GM12878 (cell line): Measurements from ENCODE around the gene ATP5F1B. TPM values are rescaled to one million over a fixed set of nuclear protein-coding genes. Genes with fewer than 3 reads are reported as not detected.

Experiments used
- ATAC-seq: fragments of 200-7000 bp; cut with Tn5 transposase; 3 replicates; pipeline ENCODE4 v1.9.1; 2020; ENCODE audit warnings: mild to moderate bottlenecking, moderate library complexity
- BruUV-seq: library from RNA; stranded (reverse); fragments of 400-500 nt; replicated peaks from 2 replicates; lab custom pipeline; 2021; lab: Mats Ljungman, UMichigan
- CTCF ChIA-PET: fragments of 300-600 bp; sonication (Branson Sonifier 250); formaldehyde crosslinking; extraction: SDS; loops from one replicate; lab custom pipeline; 2021; ENCODE audit warnings: inconsistent platforms; lab: Yijun Ruan, JAX
- POLR2A ChIA-PET: fragments of 350-600 bp; formaldehyde crosslinking; extraction: SDS; loops from one replicate; lab custom pipeline; 2021; ENCODE audit warnings: inconsistent platforms; lab: Charles Lee
- RAD21 ChIA-PET: fragments of 300-600 bp; sonication (Branson Sonifier 250); formaldehyde crosslinking; loops from one replicate; lab custom pipeline; 2023; ENCODE audit warnings: antibody characterized with exemption; ENCODE audit not compliant: unreplicated experiment; lab: Charles Lee
- SMC1A ChIA-PET: fragments of 300-600 bp; sonication (Branson Sonifier 250); formaldehyde crosslinking; loops from one replicate; lab custom pipeline; 2023; ENCODE audit not compliant: unreplicated experiment, uncharacterized antibody; lab: Charles Lee
- DNase-seq: peaks from one replicate; pipeline ENCODE4 v3.0.0-alpha.2; 2011; ENCODE audit warnings: low read depth, low spot score
- FAIRE-seq: peaks from 3 replicates; lab custom pipeline; 2011; peaks lifted over from hg19 to GRCh38; lab: Jason Lieb, UNC
- H2AFZ ChIP-seq: 2 replicates; pipeline ENCODE4 v1.6.0; 2011; ENCODE audit warnings: low read depth, low read length, control low read depth; ENCODE audit not compliant: control insufficient read depth
- H3K27ac ChIP-seq: 2 replicates; pipeline ENCODE4 v1.5.1; 2011; ENCODE audit warnings: control low read depth; ENCODE audit not compliant: control insufficient read depth, insufficient read depth
- H3K27me3 ChIP-seq, 2 experiments: replicated peaks in 1 of 2; 2 replicates each; pipeline versions ENCODE4 v1.6.0 to v1.6.1; 2011; ENCODE audit warnings: low read length in 1 of 2; ENCODE audit not compliant: control insufficient read depth in 2 of 2, insufficient read depth in 2 of 2
- H3K36me3 ChIP-seq, 2 experiments: 2 replicates each; pipeline ENCODE4 v1.5.1; 2011; ENCODE audit warnings: low read length in 1 of 2; ENCODE audit not compliant: control insufficient read depth in 2 of 2, insufficient read depth in 2 of 2
- H3K4me1 ChIP-seq: 2 replicates; pipeline ENCODE4 v1.6.1; 2011; ENCODE audit warnings: mild to moderate bottlenecking, low read length, moderate library complexity, mixed read lengths; ENCODE audit not compliant: control insufficient read depth, insufficient read depth
- H3K4me2 ChIP-seq: 2 replicates; pipeline ENCODE4 v1.6.0; 2011; ENCODE audit warnings: control low read depth; ENCODE audit not compliant: control insufficient read depth, insufficient read depth
- H3K4me3 ChIP-seq: fragments of 200-600 bp; sonication (generic); 2 replicates; pipeline ENCODE4 v1.5.1; 2016
- H3K79me2 ChIP-seq: 2 replicates; pipeline ENCODE4 v1.6.0; 2011; ENCODE audit warnings: low read length; ENCODE audit not compliant: control insufficient read depth, insufficient read depth
- H3K9ac ChIP-seq: 2 replicates; pipeline ENCODE4 v1.8.0; 2011; ENCODE audit warnings: low read length, control low read depth, mixed read lengths; ENCODE audit not compliant: control insufficient read depth, insufficient read depth
- H3K9me3 ChIP-seq: replicated peaks from 3 replicates; pipeline ENCODE4 v1.5.1; 2011; ENCODE audit warnings: mild to moderate bottlenecking, low read length; ENCODE audit not compliant: control insufficient read depth, insufficient read depth
- H4K20me1 ChIP-seq: 2 replicates; pipeline ENCODE4 v1.6.0; 2011; ENCODE audit not compliant: control insufficient read depth, insufficient read depth
- WGBS: methylation state at CpG from one replicate; pipeline ENCODE4 v1.1.6; 2016; ENCODE audit warnings: low lambda C conversion rate; ENCODE audit not compliant: insufficient replicate concordance, insufficient coverage; ENCODE audit errors: missing lambda C conversion rate; 5-methylcytosine and 5-hydroxymethylcytosine counted together
- in situ Hi-C: fragments of 300-500 bp; cut with MboI; formaldehyde crosslinking; loops from 9 replicates; pipeline ENCODE4 v1.14.3; 2018; ENCODE audit warnings: mixed read lengths
- intact Hi-C: fragments of 100-400 bp; cut with micrococcal nuclease; formaldehyde crosslinking; loops from one replicate; pipeline ENCODE4 v1.14.2; 2022; ENCODE audit not compliant: unreplicated experiment
- polyA plus RNA-seq, 11 experiments: library from polyadenylated mRNA; depleted of rRNA in 4 of 11; unstranded in 6 of 11; stranded (reverse) in 5 of 11; fragments of >200 nt; fragmentation: Nextera tagmentation in 4 of 11; fragmentation: Illumina TruSeq in 1 of 11; extraction: Ambion mirVana in 4 of 11; extraction: Trizol in 1 of 11; gene quantifications; 1 replicate in 1 of 11; 2 replicates in 10 of 11; pipeline versions ENCODE4 v1.2.1 to v1.2.3, GENCODE V29; 2011 to 2016; ENCODE audit warnings: inconsistent platforms in 2 of 11, missing spikeins in 2 of 11, low read depth in 1 of 11
- total RNA-seq, 4 experiments: library from RNA; depleted of rRNA in 3 of 4; stranded (reverse); fragments of >200 nt in 3 of 4; fragmentation: Illumina TruSeq in 1 of 4; extraction: Trizol in 1 of 4; gene quantifications; 2 replicates each; pipeline versions ENCODE4 v1.2.1 to v1.2.3, GENCODE V29; 2013 to 2021
- TF ChIP-seq, protein P1 (sequence below): fragments of 450-650 bp; IDR thresholded peaks from 2 replicates; pipeline ENCODE4 v1.6.1; 2016; ENCODE audit warnings: mild to moderate bottlenecking

ATP5F1B gene
- total and polyA plus RNA-seq, 10 of the 15 experiments (the other 5 are each of a cell fraction or from before 2014, with no cell fraction given): 671 to 1,908 (median 1,031) TPM

DNA sequence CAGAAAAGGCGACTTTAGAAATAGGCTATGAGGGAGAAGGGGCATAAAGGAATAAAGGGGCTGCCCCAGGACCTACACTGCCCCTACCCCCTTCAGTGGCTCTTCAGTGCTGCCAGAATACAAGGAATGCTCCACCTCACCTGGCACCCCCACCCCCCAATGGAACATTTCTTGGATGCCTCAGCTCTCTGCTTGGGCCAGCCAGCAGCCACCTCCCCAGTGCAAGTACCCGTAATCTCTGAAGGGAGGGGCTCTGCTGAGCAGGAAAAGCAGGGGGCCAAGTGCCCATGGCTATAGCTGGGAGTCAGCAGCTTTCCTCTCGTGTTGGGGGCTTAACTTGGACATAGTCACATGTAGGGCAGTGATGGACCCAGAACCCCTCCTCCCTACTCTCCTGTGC lies 49.0 kb downstream of the ATP5F1B start:
- H3K4me1 ChIP-seq: no peaks in the 10 kb centered on the region; the same call in 1 of the 2 replicates
- POLR2A ChIA-PET: interaction anchor here (0.6 to 1.0 kb wide), 3 partner anchors 14 to 139 kb away, joined by 3 to 10 read pairs (median 6); no protein-coding TSS in a partner anchor
- RAD21 ChIA-PET: interaction anchor here (0.7 to 4.3 kb wide), 2 partner anchors 34 to 39 kb away, joined by 4 to 21 read pairs; no protein-coding TSS in a partner anchor
- H2AFZ ChIP-seq: no peak overlapping the region
- H3K9ac ChIP-seq: no peak overlapping the region
- SMC1A ChIA-PET: interaction anchor here (1.2 to 4.4 kb wide), 2 partner anchors 27 to 40 kb away, joined by 3 to 16 read pairs; no protein-coding TSS in a partner anchor
- no peak for FAIRE-seq
- H4K20me1 ChIP-seq: no peaks in the 10 kb centered on the region; the same call in 1 of the 2 replicates
- no TSS peak for BruUV-seq
- no peaks in the 10 kb centered on the region for H3K79me2 ChIP-seq
- no peaks in the 10 kb centered on the region for H3K27me3 ChIP-seq
- H3K36me3 ChIP-seq: peaks cover 26 to 46% of the 10 kb centered on the region in 2 experiments
- no peak overlapping the region for H3K27ac ChIP-seq
- intact Hi-C loops: loop anchor here (10.0 kb wide), 1 partner anchor 402 kb away; no protein-coding TSS in a partner anchor
- no peak for ATAC-seq
- H3K4me3 ChIP-seq: no peak overlapping the region
- CTCF ChIA-PET: interaction anchor here (0.7 to 6.5 kb wide), 5 partner anchors 27 to 482 kb away, joined by 3 to 50 read pairs (median 3); partner anchors contain the start of gene NEMP1
- DNase-seq: no peak
- 75% methylated on average over 3 of the region's 3 CpGs for WGBS
- TF ChIP-seq, protein P1, sequence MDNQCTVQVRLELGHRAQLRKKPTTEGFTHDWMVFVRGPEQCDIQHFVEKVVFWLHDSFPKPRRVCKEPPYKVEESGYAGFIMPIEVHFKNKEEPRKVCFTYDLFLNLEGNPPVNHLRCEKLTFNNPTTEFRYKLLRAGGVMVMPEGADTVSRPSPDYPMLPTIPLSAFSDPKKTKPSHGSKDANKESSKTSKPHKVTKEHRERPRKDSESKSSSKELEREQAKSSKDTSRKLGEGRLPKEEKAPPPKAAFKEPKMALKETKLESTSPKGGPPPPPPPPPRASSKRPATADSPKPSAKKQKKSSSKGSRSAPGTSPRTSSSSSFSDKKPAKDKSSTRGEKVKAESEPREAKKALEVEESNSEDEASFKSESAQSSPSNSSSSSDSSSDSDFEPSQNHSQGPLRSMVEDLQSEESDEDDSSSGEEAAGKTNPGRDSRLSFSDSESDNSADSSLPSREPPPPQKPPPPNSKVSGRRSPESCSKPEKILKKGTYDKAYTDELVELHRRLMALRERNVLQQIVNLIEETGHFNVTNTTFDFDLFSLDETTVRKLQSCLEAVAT: no peak
- no peaks in the 10 kb centered on the region for H3K9me3 ChIP-seq
- in situ Hi-C loops: no loop called here
- no peak overlapping the region for H3K4me2 ChIP-seq
